ENCODE measurements around the gene TAS2R38.

TAS2R38 gene

DNA sequence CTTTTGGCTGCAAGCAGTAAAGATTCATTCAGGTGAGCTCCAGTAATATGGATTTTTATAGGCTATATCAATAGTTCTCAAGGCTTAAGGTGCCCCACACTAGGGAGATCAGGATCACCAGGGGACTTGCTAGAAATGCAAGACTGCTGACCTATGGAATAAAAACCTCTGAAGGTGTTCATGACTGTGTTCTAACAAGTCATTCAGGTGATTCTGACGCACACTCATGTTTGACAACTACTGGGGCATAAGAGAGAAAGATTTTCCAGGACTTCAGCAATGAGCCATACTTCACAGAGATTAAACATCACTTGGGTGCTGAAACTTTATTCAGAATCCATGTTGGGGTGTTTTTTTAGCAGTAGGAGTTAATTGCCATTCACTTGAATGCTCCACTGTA, 4.8 kb upstream of the TAS2R38 start:
- H2BK5ac ChIP-seq (ENCODE audit: low read depth, low read length, poor library complexity) = no peak overlapping the region
- no peak overlapping the region for H3K27ac ChIP-seq (ENCODE audit: low read depth, low read length)
- H3K4me2 ChIP-seq (ENCODE audit: low read length) = no peak overlapping the region
- no peak overlapping the region for H3K14ac ChIP-seq (ENCODE audit: low read length)
- H3K36me3 ChIP-seq (ENCODE audit: control insufficient read depth in 1 of 2, insufficient read depth in 2 of 2, low read length in 2 of 2) = no peaks in the 10 kb centered on the region
- H4K12ac ChIP-seq (ENCODE audit: low read depth, low read length) = no peak overlapping the region
- no peak overlapping the region for H3K23ac ChIP-seq (ENCODE audit: low read length)
- H3K18ac ChIP-seq (ENCODE audit: low read length) = no peak overlapping the region
- H2AFZ ChIP-seq (ENCODE audit: insufficient read depth, low read length, poor library complexity) = no peak overlapping the region
- no peak overlapping the region for H2BK12ac ChIP-seq (ENCODE audit: low read length)
- no peak overlapping the region for H2BK120ac ChIP-seq (ENCODE audit: insufficient read depth, low read length, poor library complexity)
- no CpG with 5 or more reads among the region's 1 CpG for WGBS (ENCODE audit: extremely low coverage, insufficient coverage, insufficient read length)
- no peak for DNase-seq
- H3K9ac ChIP-seq (ENCODE audit: low read length) = no peak overlapping the region
- no peak overlapping the region for H2AK5ac ChIP-seq (ENCODE audit: low read length)
- H3K4ac ChIP-seq (ENCODE audit: low read depth, low read length) = no peak overlapping the region
- peaks cover 0 to 2% of the 10 kb centered on the region in 2 experiments for H3K4me1 ChIP-seq (ENCODE audit: control insufficient read depth in 1 of 2, insufficient read depth in 2 of 2, low read length in 2 of 2)
- no peaks in the 10 kb centered on the region for H3K79me1 ChIP-seq (ENCODE audit: low read length)
- no peak overlapping the region for H4K91ac ChIP-seq (ENCODE audit: low read depth, low read length)
- H3K9me3 ChIP-seq (ENCODE audit: insufficient read depth, low read depth, low read length) = no peaks in the 10 kb centered on the region
- no peak overlapping the region for H4K8ac ChIP-seq (ENCODE audit: low read depth, low read length)
- no peak overlapping the region for H3K4me3 ChIP-seq (ENCODE audit: low read depth, low read length)
- H3K79me2 ChIP-seq (ENCODE audit: control insufficient read depth, insufficient read depth, low read length, poor library complexity) = no peaks in the 10 kb centered on the region
- no peaks in the 10 kb centered on the region for H3K27me3 ChIP-seq (ENCODE audit: insufficient read depth, low read length)

DNA sequence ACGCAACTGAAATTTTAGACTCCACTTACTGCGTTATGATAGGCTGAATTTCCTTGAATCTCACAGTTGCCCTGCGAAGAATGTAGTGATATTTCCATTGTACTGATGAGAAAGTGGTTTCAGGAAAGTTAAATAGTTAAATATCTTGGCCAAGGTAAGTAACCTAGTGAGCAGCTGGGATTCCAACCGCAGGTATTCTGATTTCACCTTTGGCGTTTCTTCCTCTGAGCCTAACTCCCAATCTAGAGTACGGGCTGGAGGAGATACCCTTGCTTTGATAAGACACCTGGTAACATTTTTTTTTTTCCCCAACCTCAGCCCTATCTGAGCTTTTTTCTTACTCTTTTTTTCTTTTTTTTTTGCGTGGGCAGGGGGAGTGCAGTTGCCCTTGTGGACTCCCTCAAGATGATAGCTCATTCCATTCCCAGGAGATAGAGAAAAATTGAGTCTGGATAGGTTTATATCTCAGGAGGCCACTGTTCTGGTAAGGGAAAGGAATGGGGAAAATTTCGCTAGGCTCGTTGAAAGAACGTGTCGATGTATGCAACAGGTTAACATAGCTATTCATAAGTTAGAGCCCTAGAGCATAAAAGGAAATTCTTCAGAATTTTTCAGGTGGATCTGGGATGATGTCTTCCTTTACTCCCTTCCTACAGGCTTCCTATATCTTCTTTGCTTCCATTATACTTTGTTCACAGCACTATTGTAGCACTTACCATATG, 3.1 kb upstream of the TAS2R38 start:
- Histone ChIP-seq H2BK120ac (ENCODE audit: insufficient read depth, low read length, poor library complexity) (no peak overlapping the region), H4K8ac (ENCODE audit: low read depth, low read length) (no peak overlapping the region), H3K27ac (ENCODE audit: low read depth, low read length) (no peak overlapping the region), H3K79me1 (ENCODE audit: low read length) (no peaks in the 10 kb centered on the region), H3K36me3 (ENCODE audit: control insufficient read depth in 1 of 2, insufficient read depth in 2 of 2, low read length in 2 of 2) (no peaks in the 10 kb centered on the region), H4K91ac (ENCODE audit: low read depth, low read length) (no peak overlapping the region), H3K4me3 (ENCODE audit: low read depth, low read length) (no peak overlapping the region), H3K27me3 (ENCODE audit: insufficient read depth, low read length) (no peaks in the 10 kb centered on the region), H2AK5ac (ENCODE audit: low read length) (no peak overlapping the region), H3K14ac (ENCODE audit: low read length) (no peak overlapping the region), H3K23ac (ENCODE audit: low read length) (no peak overlapping the region), H2AFZ (ENCODE audit: insufficient read depth, low read length, poor library complexity) (no peak overlapping the region), H3K9ac (ENCODE audit: low read length) (no peak overlapping the region), H3K79me2 (ENCODE audit: control insufficient read depth, insufficient read depth, low read length, poor library complexity) (no peaks in the 10 kb centered on the region), H3K4me1 (ENCODE audit: control insufficient read depth in 1 of 2, insufficient read depth in 2 of 2, low read length in 2 of 2) (peaks cover 0 to 2% of the 10 kb centered on the region in 2 experiments), H4K12ac (ENCODE audit: low read depth, low read length) (no peak overlapping the region), H3K4me2 (ENCODE audit: low read length) (peak overlapping the region; percentile 66), H2BK5ac (ENCODE audit: low read depth, low read length, poor library complexity) (no peak overlapping the region), H3K18ac (ENCODE audit: low read length) (no peak overlapping the region), H2BK12ac (ENCODE audit: low read length) (no peak overlapping the region), H3K4ac (ENCODE audit: low read depth, low read length) (no peak overlapping the region), H3K9me3 (ENCODE audit: insufficient read depth, low read depth, low read length) (no peaks in the 10 kb centered on the region)
- no CpG with 5 or more reads among the region's 11 CpGs for WGBS (ENCODE audit: extremely low coverage, insufficient coverage, insufficient read length)
- DNase-seq = peak; percentile 81 to 93

DNA sequence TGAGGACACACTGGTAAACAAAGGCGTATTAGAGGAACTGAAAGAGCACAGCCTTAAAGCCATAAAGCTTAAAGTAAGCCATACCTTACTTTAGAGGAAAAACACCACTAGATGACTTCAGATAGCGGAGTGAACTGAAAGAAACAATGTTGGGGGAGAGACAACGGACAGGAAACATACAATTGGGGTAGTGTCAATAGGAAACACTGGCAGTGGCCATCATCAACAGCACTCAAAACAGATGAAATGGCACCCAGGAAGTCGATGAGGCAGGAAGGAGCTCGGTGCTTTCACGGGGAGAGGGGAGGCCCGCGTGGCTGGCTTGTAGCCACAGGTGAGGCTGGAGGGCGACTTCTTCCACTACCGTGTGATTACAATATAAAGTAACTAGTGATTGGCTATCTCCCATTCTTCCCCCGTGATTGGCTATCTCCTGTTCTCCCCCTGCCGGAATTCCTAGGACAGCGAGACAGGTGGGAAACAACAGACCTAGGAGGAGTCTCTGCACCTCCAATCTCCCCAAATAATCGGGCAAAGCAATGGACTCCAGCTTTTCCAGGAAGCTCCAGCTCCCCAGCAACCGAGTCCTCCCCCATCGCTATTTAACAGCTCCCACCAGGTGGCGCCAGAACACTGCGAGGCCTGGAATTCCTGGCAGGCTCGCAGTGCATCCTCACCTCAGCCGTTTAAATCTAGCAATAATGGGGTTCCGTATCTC, 2.4 kb upstream of the TAS2R38 start:
- Histone ChIP-seq H3K79me1 (ENCODE audit: low read length) (no peaks in the 10 kb centered on the region), H3K4me1 (ENCODE audit: control insufficient read depth in 1 of 2, insufficient read depth in 2 of 2, low read length in 2 of 2) (peaks cover 0 to 2% of the 10 kb centered on the region in 2 experiments), H3K23ac (ENCODE audit: low read length) (no peak overlapping the region), H3K4me2 (ENCODE audit: low read length) (peak overlapping the region; percentile 66), H3K9ac (ENCODE audit: low read length) (no peak overlapping the region), H3K14ac (ENCODE audit: low read length) (no peak overlapping the region), H3K79me2 (ENCODE audit: control insufficient read depth, insufficient read depth, low read length, poor library complexity) (no peaks in the 10 kb centered on the region), H2BK5ac (ENCODE audit: low read depth, low read length, poor library complexity) (no peak overlapping the region), H2AFZ (ENCODE audit: insufficient read depth, low read length, poor library complexity) (peak overlapping the region; percentile 42), H2BK12ac (ENCODE audit: low read length) (no peak overlapping the region), H3K27me3 (ENCODE audit: insufficient read depth, low read length) (no peaks in the 10 kb centered on the region), H4K8ac (ENCODE audit: low read depth, low read length) (peak overlapping the region; percentile 10), H4K91ac (ENCODE audit: low read depth, low read length) (no peak overlapping the region), H3K4ac (ENCODE audit: low read depth, low read length) (no peak overlapping the region), H3K36me3 (ENCODE audit: control insufficient read depth in 1 of 2, insufficient read depth in 2 of 2, low read length in 2 of 2) (no peaks in the 10 kb centered on the region), H3K9me3 (ENCODE audit: insufficient read depth, low read depth, low read length) (no peaks in the 10 kb centered on the region), H3K4me3 (ENCODE audit: low read depth, low read length) (no peak overlapping the region), H3K18ac (ENCODE audit: low read length) (no peak overlapping the region), H2AK5ac (ENCODE audit: low read length) (no peak overlapping the region), H3K27ac (ENCODE audit: low read depth, low read length) (no peak overlapping the region), H4K12ac (ENCODE audit: low read depth, low read length) (no peak overlapping the region), H2BK120ac (ENCODE audit: insufficient read depth, low read length, poor library complexity) (no peak overlapping the region)
- no CpG with 5 or more reads among the region's 21 CpGs for WGBS (ENCODE audit: extremely low coverage, insufficient coverage, insufficient read length)
- peak; percentile 67 to 90 for DNase-seq

DNA sequence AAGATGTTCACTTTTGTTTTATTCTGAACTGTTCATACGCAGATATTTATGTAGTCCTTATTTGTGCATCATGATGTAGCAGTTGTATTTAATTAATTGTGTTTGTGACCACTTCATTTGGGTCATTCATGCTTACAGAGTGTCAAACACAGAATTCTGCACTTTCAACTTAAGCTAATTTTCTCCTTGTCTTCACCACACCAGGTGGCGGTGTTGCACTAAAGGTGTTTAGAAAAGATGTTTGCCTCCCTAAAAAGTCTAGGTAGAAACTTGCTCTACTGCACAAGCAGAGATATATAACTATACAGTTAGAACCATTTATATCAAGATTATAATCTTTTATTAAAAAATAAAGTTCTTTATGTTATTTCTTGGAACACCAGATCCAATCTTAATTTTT, 1.3 kb upstream of the TAS2R38 start:
- Histone ChIP-seq H3K9me3 (ENCODE audit: insufficient read depth, low read depth, low read length) (no peaks in the 10 kb centered on the region), H4K8ac (ENCODE audit: low read depth, low read length) (no peak overlapping the region), H3K36me3 (ENCODE audit: control insufficient read depth in 1 of 2, insufficient read depth in 2 of 2, low read length in 2 of 2) (no peaks in the 10 kb centered on the region), H3K27me3 (ENCODE audit: insufficient read depth, low read length) (no peaks in the 10 kb centered on the region), H2BK120ac (ENCODE audit: insufficient read depth, low read length, poor library complexity) (no peak overlapping the region), H2AK5ac (ENCODE audit: low read length) (no peak overlapping the region), H3K23ac (ENCODE audit: low read length) (no peak overlapping the region), H3K4me2 (ENCODE audit: low read length) (no peak overlapping the region), H4K91ac (ENCODE audit: low read depth, low read length) (no peak overlapping the region), H3K18ac (ENCODE audit: low read length) (no peak overlapping the region), H2AFZ (ENCODE audit: insufficient read depth, low read length, poor library complexity) (no peak overlapping the region), H3K4ac (ENCODE audit: low read depth, low read length) (no peak overlapping the region), H2BK5ac (ENCODE audit: low read depth, low read length, poor library complexity) (no peak overlapping the region), H3K79me2 (ENCODE audit: control insufficient read depth, insufficient read depth, low read length, poor library complexity) (no peaks in the 10 kb centered on the region), H4K12ac (ENCODE audit: low read depth, low read length) (no peak overlapping the region), H3K27ac (ENCODE audit: low read depth, low read length) (no peak overlapping the region), H3K14ac (ENCODE audit: low read length) (no peak overlapping the region), H2BK12ac (ENCODE audit: low read length) (no peak overlapping the region), H3K4me1 (ENCODE audit: control insufficient read depth in 1 of 2, insufficient read depth in 2 of 2, low read length in 2 of 2) (peaks cover 0 to 2% of the 10 kb centered on the region in 2 experiments), H3K4me3 (ENCODE audit: low read depth, low read length) (no peak overlapping the region), H3K79me1 (ENCODE audit: low read length) (no peaks in the 10 kb centered on the region), H3K9ac (ENCODE audit: low read length) (no peak overlapping the region)
- no CpG with 5 or more reads among the region's 2 CpGs for WGBS (ENCODE audit: extremely low coverage, insufficient coverage, insufficient read length)
- DNase-seq = peak; percentile 26 to 60

Measured in trophoblast cell (in vitro differentiated cells and primary cell).